ENCODE data around the gene KCNJ5. TPM values are rescaled to one million over a fixed set of nuclear protein-coding genes. Genes with fewer than 3 reads are reported as not detected.

The KCNJ5 gene
- total RNA-seq, 1 donor: 0.36 TPM

DNA sequence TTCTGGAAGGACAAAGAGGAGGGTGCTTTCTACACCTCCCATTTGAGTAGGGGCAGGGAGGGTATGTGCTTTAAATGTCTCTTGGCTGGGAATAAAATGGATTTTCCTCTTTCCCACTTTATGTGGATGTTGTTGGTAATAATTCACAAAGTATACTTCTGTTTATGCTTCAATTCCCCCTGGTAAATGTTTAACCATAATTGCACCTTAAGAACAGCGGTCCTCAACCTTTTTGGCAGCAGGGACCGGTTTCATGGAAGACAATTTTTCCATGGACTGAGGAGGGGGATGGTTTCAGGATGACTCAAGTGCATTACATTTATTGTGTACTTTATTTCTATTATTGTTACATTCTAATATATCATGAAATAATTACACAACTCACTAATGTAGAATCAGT, 55.5 kb downstream of the KCNJ5 start:
- Histone ChIP-seq H3K27me3 (ENCODE audit: insufficient read depth, low read length) (peaks cover 4% of the 10 kb centered on the region), H3K79me2 (ENCODE audit: insufficient read depth, low read length) (no peaks in the 10 kb centered on the region), H3K36me3 (ENCODE audit: insufficient read depth, low read length) (no peaks in the 10 kb centered on the region), H3K4me1 (ENCODE audit: insufficient read depth, low read length) (no peaks in the 10 kb centered on the region), H3K27ac (ENCODE audit: low read depth, low read length) (no peak overlapping the region), H3K9me3 (ENCODE audit: low read depth, low read length) (no peaks in the 10 kb centered on the region), H3K4me3 (ENCODE audit: insufficient read depth, low read length) (no peak overlapping the region), H3K4me2 (ENCODE audit: insufficient read depth, low read length) (no peak overlapping the region), H4K20me1 (ENCODE audit: insufficient read depth, low read length) (no peaks in the 10 kb centered on the region), H2AFZ (ENCODE audit: low read length) (no peak overlapping the region)
- no peak for DNase-seq (ENCODE audit: insufficient read length, low spot score, missing footprints)
- TF ChIP-seq, protein P1, sequence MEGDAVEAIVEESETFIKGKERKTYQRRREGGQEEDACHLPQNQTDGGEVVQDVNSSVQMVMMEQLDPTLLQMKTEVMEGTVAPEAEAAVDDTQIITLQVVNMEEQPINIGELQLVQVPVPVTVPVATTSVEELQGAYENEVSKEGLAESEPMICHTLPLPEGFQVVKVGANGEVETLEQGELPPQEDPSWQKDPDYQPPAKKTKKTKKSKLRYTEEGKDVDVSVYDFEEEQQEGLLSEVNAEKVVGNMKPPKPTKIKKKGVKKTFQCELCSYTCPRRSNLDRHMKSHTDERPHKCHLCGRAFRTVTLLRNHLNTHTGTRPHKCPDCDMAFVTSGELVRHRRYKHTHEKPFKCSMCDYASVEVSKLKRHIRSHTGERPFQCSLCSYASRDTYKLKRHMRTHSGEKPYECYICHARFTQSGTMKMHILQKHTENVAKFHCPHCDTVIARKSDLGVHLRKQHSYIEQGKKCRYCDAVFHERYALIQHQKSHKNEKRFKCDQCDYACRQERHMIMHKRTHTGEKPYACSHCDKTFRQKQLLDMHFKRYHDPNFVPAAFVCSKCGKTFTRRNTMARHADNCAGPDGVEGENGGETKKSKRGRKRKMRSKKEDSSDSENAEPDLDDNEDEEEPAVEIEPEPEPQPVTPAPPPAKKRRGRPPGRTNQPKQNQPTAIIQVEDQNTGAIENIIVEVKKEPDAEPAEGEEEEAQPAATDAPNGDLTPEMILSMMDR (IDR thresholded peaks at IDR 0.05; ENCODE audit: extremely low read depth, low read depth, low read length): no peak

DNA sequence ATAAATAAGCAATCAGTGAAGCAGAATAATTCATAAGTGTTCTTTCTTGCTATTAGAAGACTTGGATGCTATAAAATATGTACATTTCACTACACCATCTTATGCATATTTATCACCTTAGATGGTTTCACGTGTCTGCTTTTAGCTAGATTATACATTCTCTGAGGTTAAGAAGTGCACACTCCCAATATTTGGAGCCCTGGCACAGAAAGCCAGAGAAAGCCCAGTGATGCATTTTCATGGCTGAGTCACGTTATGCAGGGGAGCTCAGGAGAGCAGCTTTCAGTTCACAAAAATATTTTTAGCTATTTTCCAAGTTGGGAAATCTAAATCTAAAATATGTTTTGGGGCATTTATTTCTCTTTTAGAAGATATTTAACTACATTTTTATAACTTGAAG, 56.6 kb downstream of the KCNJ5 start:
- H3K9me3 ChIP-seq (ENCODE audit: low read depth, low read length): no peaks in the 10 kb centered on the region
- no peak overlapping the region for H2AFZ ChIP-seq (ENCODE audit: low read length)
- no peak overlapping the region for H3K4me2 ChIP-seq (ENCODE audit: insufficient read depth, low read length)
- DNase-seq (ENCODE audit: insufficient read length, low spot score, missing footprints): no peak
- peaks cover 4% of the 10 kb centered on the region for H3K27me3 ChIP-seq (ENCODE audit: insufficient read depth, low read length)
- no peaks in the 10 kb centered on the region for H4K20me1 ChIP-seq (ENCODE audit: insufficient read depth, low read length)
- H3K4me1 ChIP-seq (ENCODE audit: insufficient read depth, low read length): no peaks in the 10 kb centered on the region
- no peak overlapping the region for H3K27ac ChIP-seq (ENCODE audit: low read depth, low read length)
- H3K36me3 ChIP-seq (ENCODE audit: insufficient read depth, low read length): no peaks in the 10 kb centered on the region
- H3K4me3 ChIP-seq (ENCODE audit: insufficient read depth, low read length): no peak overlapping the region
- no peaks in the 10 kb centered on the region for H3K79me2 ChIP-seq (ENCODE audit: insufficient read depth, low read length)
- TF ChIP-seq, protein P1 (IDR thresholded peaks at IDR 0.05; ENCODE audit: extremely low read depth, low read depth, low read length): no peak

DNA sequence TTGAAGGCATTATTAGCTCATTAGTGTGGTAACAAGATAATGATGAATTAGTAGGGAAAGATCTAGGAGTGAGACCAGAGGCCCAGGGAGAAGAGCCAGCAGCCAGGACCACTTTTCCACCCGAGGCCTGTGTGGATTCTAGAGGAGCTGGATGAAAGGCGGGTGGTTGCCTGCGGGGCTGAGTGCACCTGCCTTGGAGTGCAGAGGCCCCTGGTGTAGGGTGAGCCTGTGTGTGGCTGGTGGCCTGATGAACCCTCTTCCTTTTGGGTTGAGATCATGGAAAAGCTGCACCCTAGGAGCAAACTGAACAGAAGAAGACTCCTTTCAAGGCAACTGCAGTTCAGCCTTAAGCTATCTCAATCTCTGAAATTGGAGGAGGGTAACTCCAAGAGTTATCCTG, 57.4 kb downstream of the KCNJ5 start:
- no peak overlapping the region for H3K4me2 ChIP-seq (ENCODE audit: insufficient read depth, low read length)
- no peaks in the 10 kb centered on the region for H4K20me1 ChIP-seq (ENCODE audit: insufficient read depth, low read length)
- H3K79me2 ChIP-seq (ENCODE audit: insufficient read depth, low read length): no peaks in the 10 kb centered on the region
- no peak for DNase-seq (ENCODE audit: insufficient read length, low spot score, missing footprints)
- no peak overlapping the region for H3K27ac ChIP-seq (ENCODE audit: low read depth, low read length)
- TF ChIP-seq, protein P1 (IDR thresholded peaks at IDR 0.05; ENCODE audit: extremely low read depth, low read depth, low read length): no peak
- no peaks in the 10 kb centered on the region for H3K9me3 ChIP-seq (ENCODE audit: low read depth, low read length)
- peaks cover under 1% of the 10 kb centered on the region for H3K27me3 ChIP-seq (ENCODE audit: insufficient read depth, low read length)
- no peak overlapping the region for H2AFZ ChIP-seq (ENCODE audit: low read length)
- no peak overlapping the region for H3K4me3 ChIP-seq (ENCODE audit: insufficient read depth, low read length)
- no peaks in the 10 kb centered on the region for H3K36me3 ChIP-seq (ENCODE audit: insufficient read depth, low read length)
- no peaks in the 10 kb centered on the region for H3K4me1 ChIP-seq (ENCODE audit: insufficient read depth, low read length)

DNA sequence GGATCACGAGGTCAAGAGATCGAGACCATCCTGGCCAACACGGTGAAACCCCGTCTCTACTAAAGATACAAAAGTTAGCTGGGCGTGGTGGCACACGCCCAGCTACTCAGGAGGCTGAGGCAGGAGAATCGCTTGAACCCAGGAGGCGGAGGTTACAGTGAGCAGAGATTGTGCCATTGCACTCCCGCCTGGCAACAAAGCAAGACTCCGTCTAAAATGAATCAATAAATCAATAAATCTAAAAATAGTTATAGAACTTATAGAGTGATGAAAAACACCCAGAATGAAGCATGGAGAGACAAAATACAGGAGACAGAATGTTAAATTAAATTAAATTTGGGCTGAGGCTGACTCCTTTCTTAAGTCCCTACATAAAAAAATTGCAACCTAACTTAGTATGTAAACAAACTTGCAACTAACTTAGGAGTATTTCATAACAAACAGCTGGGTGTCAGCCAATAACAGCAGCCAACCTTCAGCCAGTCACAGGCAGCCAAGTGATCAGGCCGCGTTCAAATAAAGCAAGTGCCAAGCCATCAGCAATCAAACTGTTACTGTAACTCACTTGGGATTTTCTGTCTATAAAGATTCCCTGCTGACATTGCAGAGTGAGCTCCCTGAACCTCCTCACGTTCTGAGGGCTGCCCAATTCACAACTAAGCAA, 58.8 kb downstream of the KCNJ5 start:
- Histone ChIP-seq H3K4me3 (ENCODE audit: insufficient read depth, low read length) (no peak overlapping the region), H3K4me1 (ENCODE audit: insufficient read depth, low read length) (no peaks in the 10 kb centered on the region), H4K20me1 (ENCODE audit: insufficient read depth, low read length) (no peaks in the 10 kb centered on the region), H3K36me3 (ENCODE audit: insufficient read depth, low read length) (no peaks in the 10 kb centered on the region), H2AFZ (ENCODE audit: low read length) (peak overlapping the region; percentile 20), H3K4me2 (ENCODE audit: insufficient read depth, low read length) (no peak overlapping the region), H3K27me3 (ENCODE audit: insufficient read depth, low read length) (peaks cover 3% of the 10 kb centered on the region), H3K27ac (ENCODE audit: low read depth, low read length) (no peak overlapping the region), H3K9me3 (ENCODE audit: low read depth, low read length) (no peaks in the 10 kb centered on the region), H3K79me2 (ENCODE audit: insufficient read depth, low read length) (no peaks in the 10 kb centered on the region)
- TF ChIP-seq, protein P1 (IDR thresholded peaks at IDR 0.05; ENCODE audit: extremely low read depth, low read depth, low read length): no peak
- DNase-seq (ENCODE audit: insufficient read length, low spot score, missing footprints): no peak
